ENCODE data around the gene HSD3B7.

Gene HSD3B7

DNA sequence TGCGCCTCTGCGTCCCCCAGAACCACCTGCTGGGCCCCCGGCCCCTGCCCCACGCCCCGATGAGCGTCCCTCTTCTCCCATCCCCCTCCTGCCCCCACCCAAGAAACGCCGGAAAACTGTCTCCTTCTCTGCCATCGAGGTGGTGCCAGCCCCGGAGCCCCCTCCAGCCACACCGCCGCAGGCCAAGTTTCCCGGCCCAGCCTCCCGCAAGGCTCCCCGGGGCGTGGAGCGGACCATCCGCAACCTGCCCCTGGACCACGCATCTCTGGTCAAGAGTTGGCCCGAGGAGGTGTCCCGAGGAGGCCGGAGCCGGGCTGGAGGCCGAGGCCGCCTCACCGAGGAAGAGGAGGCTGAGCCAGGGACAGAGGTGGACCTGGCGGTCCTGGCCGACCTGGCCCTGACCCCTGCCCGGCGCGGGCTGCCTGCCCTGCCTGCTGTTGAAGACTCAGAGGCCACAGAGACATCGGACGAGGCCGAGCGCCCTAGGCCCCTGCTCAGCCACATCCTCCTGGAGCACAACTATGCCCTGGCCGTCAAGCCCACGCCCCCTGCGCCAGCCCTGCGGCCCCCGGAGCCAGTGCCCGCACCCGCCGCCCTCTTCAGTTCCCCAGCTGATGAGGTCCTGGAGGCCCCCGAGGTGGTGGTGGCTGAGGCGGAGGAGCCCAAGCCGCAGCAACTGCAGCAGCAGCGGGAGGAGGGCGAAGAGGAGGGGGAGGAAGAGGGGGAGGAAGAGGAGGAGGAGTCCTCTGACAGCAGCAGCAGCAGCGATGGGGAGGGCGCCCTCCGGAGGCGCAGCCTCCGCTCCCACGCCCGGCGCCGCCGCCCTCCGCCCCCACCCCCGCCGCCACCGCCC, 5.6 kb upstream of the HSD3B7 start:
- FAIRE-seq (no peak), DNase-seq (ENCODE audit: insufficient read length, low spot score) (no peak)
- TF ChIP-seq, protein P1, sequence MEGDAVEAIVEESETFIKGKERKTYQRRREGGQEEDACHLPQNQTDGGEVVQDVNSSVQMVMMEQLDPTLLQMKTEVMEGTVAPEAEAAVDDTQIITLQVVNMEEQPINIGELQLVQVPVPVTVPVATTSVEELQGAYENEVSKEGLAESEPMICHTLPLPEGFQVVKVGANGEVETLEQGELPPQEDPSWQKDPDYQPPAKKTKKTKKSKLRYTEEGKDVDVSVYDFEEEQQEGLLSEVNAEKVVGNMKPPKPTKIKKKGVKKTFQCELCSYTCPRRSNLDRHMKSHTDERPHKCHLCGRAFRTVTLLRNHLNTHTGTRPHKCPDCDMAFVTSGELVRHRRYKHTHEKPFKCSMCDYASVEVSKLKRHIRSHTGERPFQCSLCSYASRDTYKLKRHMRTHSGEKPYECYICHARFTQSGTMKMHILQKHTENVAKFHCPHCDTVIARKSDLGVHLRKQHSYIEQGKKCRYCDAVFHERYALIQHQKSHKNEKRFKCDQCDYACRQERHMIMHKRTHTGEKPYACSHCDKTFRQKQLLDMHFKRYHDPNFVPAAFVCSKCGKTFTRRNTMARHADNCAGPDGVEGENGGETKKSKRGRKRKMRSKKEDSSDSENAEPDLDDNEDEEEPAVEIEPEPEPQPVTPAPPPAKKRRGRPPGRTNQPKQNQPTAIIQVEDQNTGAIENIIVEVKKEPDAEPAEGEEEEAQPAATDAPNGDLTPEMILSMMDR (IDR thresholded peaks at IDR 0.05; ENCODE audit: insufficient read depth, missing control alignments), result no peak

DNA sequence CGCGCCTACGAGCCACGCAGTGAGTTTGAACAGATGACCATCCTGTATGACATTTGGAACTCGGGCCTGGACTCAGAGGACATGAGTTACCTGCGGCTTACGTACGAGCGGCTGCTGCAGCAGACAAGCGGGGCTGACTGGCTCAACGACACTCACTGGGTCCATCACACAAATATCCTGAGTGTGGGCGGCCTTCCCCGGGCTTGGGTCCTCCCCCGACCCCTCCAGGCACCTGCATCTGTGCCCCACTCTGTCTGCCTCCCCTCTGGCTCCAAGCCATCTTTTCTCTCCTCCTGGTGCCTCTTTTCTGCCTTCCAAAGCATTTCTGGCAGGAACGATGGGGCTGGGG, 5.0 kb upstream of the HSD3B7 start:
- TF ChIP-seq, protein P1 (IDR thresholded peaks at IDR 0.05; ENCODE audit: insufficient read depth, missing control alignments), result no peak
- FAIRE-seq, result no peak
- DNase-seq (ENCODE audit: insufficient read length, low spot score), result no peak

DNA sequence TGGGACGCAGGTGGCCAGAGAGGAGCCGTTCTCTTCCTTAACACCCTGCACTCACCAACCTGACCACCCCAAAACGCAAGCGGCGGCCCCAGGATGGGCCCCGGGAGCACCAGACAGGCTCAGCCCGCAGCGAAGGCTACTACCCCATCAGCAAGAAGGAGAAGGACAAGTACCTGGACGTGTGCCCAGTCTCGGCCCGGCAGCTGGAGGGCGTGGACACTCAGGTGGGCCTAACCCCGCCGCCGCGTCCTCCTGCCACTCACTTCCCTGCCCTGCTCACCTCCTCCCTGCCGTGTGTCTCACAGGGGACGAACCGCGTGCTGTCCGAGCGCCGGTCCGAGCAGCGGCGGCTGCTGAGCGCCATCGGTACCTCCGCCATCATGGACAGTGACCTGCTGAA, 4.6 kb upstream of the HSD3B7 start:
- FAIRE-seq (no peak), DNase-seq (ENCODE audit: insufficient read length, low spot score) (no peak)
- TF ChIP-seq, protein P1 (IDR thresholded peaks at IDR 0.05; ENCODE audit: insufficient read depth, missing control alignments), result no peak

DNA sequence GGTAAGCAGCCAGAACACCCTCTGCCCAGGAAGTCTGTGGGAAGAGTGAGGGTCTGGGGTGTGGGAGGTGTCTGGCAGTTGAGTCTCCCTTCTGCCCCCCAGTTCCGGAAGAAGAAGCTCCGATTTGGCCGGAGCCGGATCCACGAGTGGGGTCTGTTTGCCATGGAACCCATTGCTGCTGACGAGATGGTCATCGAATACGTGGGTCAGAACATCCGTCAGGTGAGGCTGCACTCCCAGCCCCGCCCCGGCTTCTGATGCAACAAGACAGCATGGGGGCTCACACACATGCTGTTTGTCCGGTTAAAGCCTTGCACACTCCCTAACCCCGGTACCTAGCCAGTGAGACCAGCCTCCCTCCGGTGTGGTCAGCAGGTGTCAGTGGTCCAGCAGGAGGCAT, 4.0 kb upstream of the HSD3B7 start:
- FAIRE-seq (no peak), DNase-seq (ENCODE audit: insufficient read length, low spot score) (no peak)
- TF ChIP-seq, protein P1 (IDR thresholded peaks at IDR 0.05; ENCODE audit: insufficient read depth, missing control alignments), result no peak

DNA sequence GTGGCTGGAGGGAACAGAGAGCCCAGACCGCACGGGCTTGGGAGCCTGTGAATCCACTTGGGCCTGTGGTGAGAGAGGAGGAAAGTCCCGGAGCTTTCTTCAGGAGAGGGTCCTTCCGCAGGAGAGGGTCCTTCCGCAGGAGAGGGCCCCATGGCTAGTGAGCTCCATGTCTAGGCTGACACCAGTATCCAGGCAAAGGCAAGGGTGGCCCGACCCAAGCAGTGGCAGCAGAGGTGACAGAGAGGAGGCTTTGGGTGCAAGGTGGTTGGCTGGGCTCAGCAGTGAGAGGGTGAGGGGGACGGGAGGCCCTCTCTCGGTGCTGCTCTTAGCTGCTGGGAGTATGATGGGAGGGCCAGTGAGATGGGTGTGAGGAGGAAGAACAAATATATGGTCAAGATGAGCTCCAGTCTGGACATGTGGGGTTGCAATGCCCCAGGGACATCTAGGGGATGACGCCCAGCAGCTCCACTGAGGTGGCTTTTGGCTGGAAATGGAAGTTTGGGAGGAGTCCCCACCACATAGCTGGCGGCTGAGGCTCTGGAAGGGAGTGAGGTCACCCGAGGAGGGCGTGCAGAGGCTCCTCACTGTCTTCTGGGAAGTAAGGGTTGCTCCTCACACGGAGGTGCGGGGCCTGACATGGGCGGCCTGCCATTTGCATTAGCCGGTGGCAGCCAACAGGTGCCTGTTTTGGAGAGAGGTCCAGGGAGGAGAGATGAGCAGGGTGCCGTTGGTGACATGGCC, 2.3 kb upstream of the HSD3B7 start:
- DNase-seq (ENCODE audit: insufficient read length, low spot score) (no peak), FAIRE-seq (no peak)
- TF ChIP-seq, protein P1 (IDR thresholded peaks at IDR 0.05; ENCODE audit: insufficient read depth, missing control alignments), result no peak

DNA sequence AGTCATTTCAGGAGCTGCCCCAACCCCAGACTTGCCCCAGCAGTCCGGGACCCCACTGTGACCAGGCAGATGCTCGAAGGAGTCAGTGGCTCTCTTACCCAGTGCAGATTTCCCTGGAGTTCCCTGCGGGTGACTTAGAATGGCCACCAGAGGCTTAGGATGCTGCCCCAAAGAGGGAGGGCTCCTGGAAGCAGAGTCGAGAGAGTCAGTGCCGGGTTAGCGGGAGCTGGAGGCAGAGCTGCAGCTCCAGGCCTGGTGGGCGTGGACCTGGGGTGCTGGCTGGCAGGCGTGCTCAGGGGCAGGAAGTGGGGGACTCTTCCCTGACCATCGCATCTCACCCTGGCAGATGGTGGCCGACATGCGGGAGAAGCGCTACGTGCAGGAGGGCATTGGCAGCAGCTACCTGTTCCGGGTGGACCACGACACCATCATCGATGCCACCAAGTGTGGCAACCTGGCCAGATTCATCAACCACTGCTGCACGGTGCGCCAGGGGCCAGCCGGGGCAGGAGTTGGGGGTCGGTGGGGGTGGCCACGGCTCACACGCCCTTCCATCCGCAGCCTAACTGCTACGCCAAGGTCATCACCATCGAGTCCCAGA, 1.6 kb upstream of the HSD3B7 start:
- DNase-seq (ENCODE audit: insufficient read length, low spot score) (no peak), FAIRE-seq (no peak)

More for the DNA sequence above, 1.6 kb upstream of the HSD3B7 start:
- TF ChIP-seq, protein P1 (IDR thresholded peaks at IDR 0.05; ENCODE audit: insufficient read depth, missing control alignments), result no peak

All from D721Med (cell line).